ENCODE data around the gene CDC42SE2.
"Not testable (repeated sequence)": the region's sequence is repeated elsewhere in the genome, so short reads cannot be mapped to it uniquely, and the experiment has no call there.

The CDC42SE2 gene

GRCh38 chr5:131277875-131278740 lies 14.3 kb downstream of the CDC42SE2 start:
- no peak for DNase-seq

GRCh38 chr5:131278741-131279124 lies 14.9 kb downstream of the CDC42SE2 start:
- DNase-seq: not testable (repeated sequence)

DNA sequence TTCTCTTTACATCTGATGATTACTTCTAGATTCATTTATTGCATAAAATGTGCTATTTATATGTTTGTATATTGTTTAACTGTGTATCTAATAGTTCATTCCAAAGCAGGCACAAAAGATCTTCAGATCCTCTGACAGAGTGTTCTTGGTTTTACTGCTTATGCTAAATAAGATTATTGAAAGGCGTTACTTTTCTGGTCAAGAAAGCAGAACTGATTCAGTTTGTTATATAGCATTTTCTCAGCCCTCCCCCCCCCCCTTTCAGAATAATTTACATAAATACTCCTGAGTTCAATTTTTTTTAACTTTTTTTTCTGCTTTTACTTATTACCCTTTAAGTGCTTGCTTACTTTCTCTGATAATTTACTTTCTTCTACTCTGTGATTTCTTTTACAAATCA lies 15.4 kb downstream of the CDC42SE2 start:
- no peak for DNase-seq

GRCh38 chr5:131280417-131280816 lies 16.6 kb downstream of the CDC42SE2 start:
- DNase-seq: no peak

- DNase-seq: no peak
Observed at GRCh38 chr5:131281133-131281867, 17.4 kb downstream of the CDC42SE2 start.

DNA sequence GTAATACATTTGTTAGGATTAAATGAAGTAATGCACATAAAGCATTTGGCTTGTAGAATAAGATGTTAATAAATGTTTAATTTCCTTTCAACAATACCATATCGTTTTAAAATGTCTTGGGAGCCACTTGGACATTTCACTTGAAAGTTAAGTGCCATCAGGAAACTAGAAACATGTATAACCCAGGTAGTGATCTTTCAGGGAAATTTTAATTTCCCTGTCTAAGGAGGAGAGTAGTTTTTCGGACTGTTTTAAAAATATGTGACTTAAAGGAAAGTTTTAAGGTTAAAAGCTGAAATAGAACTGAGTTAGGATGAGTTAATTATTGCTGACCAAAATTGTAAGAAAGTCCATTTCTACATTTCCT lies 18.0 kb downstream of the CDC42SE2 start:
- no peak for DNase-seq

GRCh38 chr5:131282235-131282634 lies 18.4 kb downstream of the CDC42SE2 start:
- no peak for DNase-seq

- DNase-seq: no peak
Observed at GRCh38 chr5:131285703-131286399, 22.0 kb downstream of the CDC42SE2 start.

DNA sequence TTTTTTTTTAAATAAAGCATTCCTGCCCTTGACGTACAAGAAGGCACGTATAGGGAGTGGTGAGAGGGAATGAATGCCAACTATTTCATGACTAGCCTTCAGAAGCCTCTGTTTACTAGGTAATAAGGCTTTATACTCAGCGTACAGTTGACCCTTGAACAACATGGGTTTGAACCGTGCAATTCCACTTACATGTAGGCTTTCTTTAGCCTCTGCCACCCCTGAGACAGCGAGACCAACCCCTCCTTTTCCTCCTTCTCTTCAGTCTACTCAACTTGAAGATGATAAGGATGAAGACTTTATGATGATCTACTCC lies 22.5 kb downstream of the CDC42SE2 start:
- no peak for DNase-seq

GRCh38 chr5:131288328-131288727 lies 24.5 kb downstream of the CDC42SE2 start:
- DNase-seq: no peak

GRCh38 chr5:131289738-131290137 lies 25.9 kb downstream of the CDC42SE2 start:
- no peak for DNase-seq

DNA sequence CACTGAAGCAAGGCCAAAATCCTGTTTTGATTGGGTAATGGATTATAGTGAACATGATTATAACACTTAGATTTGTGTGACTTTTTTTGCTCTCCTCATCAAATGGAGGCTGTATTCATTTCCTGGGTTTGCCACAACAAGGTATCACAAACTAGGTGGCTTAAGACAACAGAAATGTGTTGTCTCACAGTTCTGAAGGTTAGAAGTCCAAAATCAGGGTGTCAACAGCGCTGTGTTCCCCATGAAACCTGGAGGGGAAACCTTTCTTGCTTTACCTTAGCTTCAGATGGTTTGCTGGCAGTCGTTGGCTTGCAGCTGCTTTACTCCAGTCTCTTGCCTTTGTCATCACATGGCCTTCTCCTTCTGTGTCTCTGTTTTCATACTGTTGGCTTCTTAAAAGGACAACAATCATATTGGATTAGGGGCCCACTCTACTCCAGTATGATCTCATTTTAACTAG lies 32.4 kb downstream of the CDC42SE2 start:
- DNase-seq: no peak

GRCh38 chr5:131297886-131298285 lies 34.0 kb downstream of the CDC42SE2 start:
- no peak for DNase-seq

- DNase-seq: no peak
Observed at GRCh38 chr5:131299465-131299864, 35.6 kb downstream of the CDC42SE2 start.

- DNase-seq: no peak
Observed at GRCh38 chr5:131302506-131302905, 38.7 kb downstream of the CDC42SE2 start.

- no peak for DNase-seq
Observed at GRCh38 chr5:131303537-131303936, 39.7 kb downstream of the CDC42SE2 start.

- DNase-seq: no peak
Observed at GRCh38 chr5:131304414-131304813, 40.6 kb downstream of the CDC42SE2 start.

DNA sequence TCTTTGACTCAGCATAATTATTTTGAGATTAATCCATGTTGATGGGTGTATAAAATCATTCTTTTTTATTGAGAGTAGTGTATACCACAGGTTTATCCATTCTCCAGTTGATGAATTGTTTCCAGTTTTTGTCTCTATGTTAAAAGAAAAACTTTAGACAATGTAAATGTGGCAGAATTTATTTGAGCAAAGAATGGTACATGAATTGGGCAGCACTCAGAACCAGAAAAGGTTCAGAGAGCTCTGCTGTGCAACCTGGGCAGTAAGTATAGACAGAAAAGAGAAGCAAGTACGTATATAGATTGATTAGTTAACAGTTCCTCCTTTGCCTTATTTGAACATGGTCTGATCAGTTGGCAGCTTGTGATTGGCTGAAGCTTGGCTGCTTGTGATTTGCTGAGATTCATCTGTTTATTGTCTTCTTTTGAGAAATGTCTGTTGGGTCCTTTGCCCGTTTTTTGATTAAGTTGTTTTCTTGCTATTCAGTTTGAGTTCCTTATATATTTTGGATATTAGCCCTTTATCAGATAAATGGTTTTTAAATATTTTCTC lies 41.4 kb downstream of the CDC42SE2 start:
- DNase-seq: no peak

- DNase-seq: no peak
Observed at GRCh38 chr5:131305906-131306305, 42.1 kb downstream of the CDC42SE2 start.

- DNase-seq: not testable (repeated sequence)
Observed at GRCh38 chr5:131312235-131312772, 48.5 kb downstream of the CDC42SE2 start.

DNA sequence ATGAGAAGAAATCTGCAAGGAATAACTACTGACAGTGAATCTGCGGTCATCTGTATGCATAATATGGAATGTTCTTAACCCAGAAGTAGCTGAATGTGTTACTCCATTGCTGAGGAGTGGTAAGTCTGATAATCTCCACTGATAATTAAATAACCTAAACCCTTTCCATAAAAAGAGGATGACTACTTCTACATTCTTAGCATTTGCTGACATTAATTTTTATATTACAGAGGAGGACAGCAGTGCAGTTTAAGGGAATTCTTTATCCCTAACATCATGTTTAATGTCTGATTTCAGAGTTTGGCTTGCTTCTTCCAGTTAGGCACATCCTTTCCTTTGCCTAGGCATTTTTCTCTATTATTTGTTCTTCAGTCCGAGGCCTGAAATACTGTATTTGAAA lies 52.2 kb downstream of the CDC42SE2 start:
- DNase-seq: no peak

GRCh38 chr5:131316822-131317221 lies 53.0 kb downstream of the CDC42SE2 start:
- no peak for DNase-seq

DNA sequence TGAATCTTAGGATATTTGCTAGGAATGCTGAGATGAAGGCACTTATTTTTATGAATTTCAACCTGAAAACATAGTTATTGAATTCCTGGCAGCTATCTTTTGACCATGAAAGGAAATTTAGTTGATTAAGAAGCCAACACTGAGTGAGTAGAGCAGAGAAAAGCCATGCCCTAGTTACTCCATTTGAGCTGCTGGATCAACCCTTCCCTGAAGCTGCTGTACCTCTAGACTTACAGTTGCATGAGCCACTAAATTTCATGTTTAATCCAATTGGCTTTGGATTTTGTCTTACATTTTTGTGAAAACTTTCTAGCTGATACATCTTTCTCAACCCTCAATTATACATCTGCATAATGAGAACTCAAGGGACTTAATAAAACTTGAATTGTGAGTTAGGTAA lies 54.6 kb downstream of the CDC42SE2 start:
- DNase-seq: no peak
